SK-N-SH treated with all-trans-retinoic acid at 6 μM for 48 hours (cell line): ENCODE results near the gene BLTP1.

Experiments used
- ATAC-seq: fragments of 200-7000 bp; cut with Tn5 transposase; 3 replicates; pipeline ENCODE4 v1.9.1; 2020; ENCODE audit warnings: mild to moderate bottlenecking, moderate library complexity
- ARNTL ChIP-seq: fragments of 450-650 bp; formaldehyde crosslinking; IDR thresholded peaks from 2 replicates; pipeline ENCODE4 v1.5.0; 2020; ENCODE audit warnings: low read depth, mild to moderate bottlenecking, moderate library complexity, borderline replicate concordance
- BACH2 ChIP-seq: fragments of 250-450 bp; sonication (Bioruptor Pico); IDR thresholded peaks from 2 replicates; pipeline ENCODE4 v1.9.0; 2021; ENCODE audit warnings: mild to moderate bottlenecking, borderline replicate concordance
- CREB5 ChIP-seq: fragments of 250-450 bp; sonication (Bioruptor Pico); IDR thresholded peaks from 2 replicates; pipeline ENCODE4 v1.5.1; 2020; ENCODE audit warnings: low read depth, mild to moderate bottlenecking, moderate library complexity
- CSDC2 ChIP-seq: fragments of 250-450 bp; sonication (Bioruptor Pico); IDR thresholded peaks from 2 replicates; pipeline ENCODE4 v1.5.0; 2020; ENCODE audit warnings: mild to moderate bottlenecking, moderate library complexity
- CSRNP3 ChIP-seq: fragments of 250-450 bp; sonication (Bioruptor Pico); IDR thresholded peaks from 2 replicates; pipeline ENCODE4 v1.5.1; 2021; ENCODE audit warnings: mild to moderate bottlenecking, moderate library complexity
- ESRRG ChIP-seq: fragments of 250-450 bp; sonication (Bioruptor Pico); IDR thresholded peaks from 2 replicates; pipeline ENCODE4 v1.6.1; 2021; ENCODE audit warnings: mild to moderate bottlenecking
- ISL1 ChIP-seq: fragments of 250-450 bp; sonication (Bioruptor Pico); IDR thresholded peaks from 2 replicates; pipeline ENCODE4 v2.1.2; 2022; ENCODE audit warnings: mild to moderate bottlenecking, moderate library complexity
- OSR1 ChIP-seq: fragments of 250-450 bp; sonication (Bioruptor Pico); IDR thresholded peaks from 2 replicates; pipeline ENCODE4 v1.8.0; 2022; ENCODE audit warnings: moderate library complexity, mild to moderate bottlenecking, inconsistent platforms
- PATZ1 ChIP-seq: fragments of 250-450 bp; sonication (Bioruptor Pico); IDR thresholded peaks from 2 replicates; pipeline ENCODE4 v1.8.0; 2020; ENCODE audit warnings: mild to moderate bottlenecking, moderate library complexity, borderline replicate concordance
- POU6F1 ChIP-seq: fragments of 250-450 bp; sonication (Bioruptor Pico); IDR thresholded peaks from 2 replicates; pipeline ENCODE4 v1.8.0; 2021; ENCODE audit warnings: low read depth, mild to moderate bottlenecking, moderate library complexity, borderline replicate concordance
- PPARA ChIP-seq: fragments of 250-450 bp; sonication (Bioruptor Pico); IDR thresholded peaks from 2 replicates; pipeline ENCODE4 v1.5.0; 2020; ENCODE audit warnings: mild to moderate bottlenecking, borderline replicate concordance
- RARB ChIP-seq: fragments of 250-450 bp; sonication (Bioruptor Pico); IDR thresholded peaks from 2 replicates; pipeline ENCODE4 v1.8.0; 2021; ENCODE audit warnings: mild to moderate bottlenecking, moderate library complexity
- TCF4 ChIP-seq: fragments of 250-450 bp; sonication (Bioruptor Pico); IDR thresholded peaks from 2 replicates; pipeline ENCODE4 v1.8.0; 2021; ENCODE audit warnings: mild to moderate bottlenecking, moderate library complexity, borderline replicate concordance
- TSHZ2 ChIP-seq: fragments of 250-450 bp; sonication (Bioruptor Pico); IDR thresholded peaks from 2 replicates; pipeline ENCODE4 v1.5.0; 2020; ENCODE audit warnings: mild to moderate bottlenecking, moderate library complexity
- ZC3H10 ChIP-seq: fragments of 250-450 bp; sonication (Bioruptor Pico); IDR thresholded peaks from 2 replicates; pipeline ENCODE4 v1.5.1; 2021; ENCODE audit warnings: mild to moderate bottlenecking, moderate library complexity
- ZFP3 ChIP-seq: fragments of 250-450 bp; sonication (Bioruptor Pico); IDR thresholded peaks from 2 replicates; pipeline ENCODE4 v1.5.0; 2020; ENCODE audit warnings: mild to moderate bottlenecking, moderate library complexity
- ZFP30 ChIP-seq: fragments of 450-650 bp; formaldehyde crosslinking; IDR thresholded peaks from 2 replicates; pipeline ENCODE4 v1.5.0; 2022; ENCODE audit warnings: mild to moderate bottlenecking, moderate library complexity
- ZNF565 ChIP-seq: fragments of 450-650 bp; formaldehyde crosslinking; conservative IDR thresholded peaks from 2 replicates; pipeline ENCODE4 v1.5.0; 2020; ENCODE audit warnings: low read depth, mild to moderate bottlenecking, moderate library complexity
- ZNF70 ChIP-seq: fragments of 450-650 bp; formaldehyde crosslinking; IDR thresholded peaks from 2 replicates; pipeline ENCODE4 v1.5.0; 2020; ENCODE audit warnings: mild to moderate bottlenecking, moderate library complexity
- ZNF8 ChIP-seq: fragments of 450-650 bp; formaldehyde crosslinking; IDR thresholded peaks from 2 replicates; pipeline ENCODE4 v1.5.0; 2020; ENCODE audit warnings: mild to moderate bottlenecking, moderate library complexity

Gene BLTP1

GRCh38 chr4:122163767-122164166 lies 11.6 kb downstream of the BLTP1 start (continued):
- no peak for TF ChIP-seq TSHZ2 (CRISPR knock-in tag)

- ATAC-seq, result no peak
Measured at GRCh38 chr4:122167369-122167768, 15.2 kb downstream of the BLTP1 start.

GRCh38 chr4:122170775-122171174 lies 18.6 kb downstream of the BLTP1 start:
- ATAC-seq, result no peak
- TF ChIP-seq PATZ1 (CRISPR knock-in tag) (no peak), CSDC2 (CRISPR knock-in tag) (no peak), OSR1 (CRISPR knock-in tag) (no peak), ZFP30 (CRISPR knock-in tag) (no peak), BACH2 (no peak), PPARA (CRISPR knock-in tag) (no peak), ZC3H10 (CRISPR knock-in tag) (no peak), ESRRG (CRISPR knock-in tag) (no peak), CREB5 (CRISPR knock-in tag) (no peak), ISL1 (CRISPR knock-in tag) (no peak), ZNF70 (CRISPR knock-in tag) (no peak), ZFP3 (CRISPR knock-in tag) (no peak), RARB (CRISPR knock-in tag) (no peak), POU6F1 (CRISPR knock-in tag) (no peak), ZNF565 (CRISPR knock-in tag) (no peak), TCF4 (CRISPR knock-in tag) (no peak), CSRNP3 (CRISPR knock-in tag) (no peak), ZNF8 (CRISPR knock-in tag) (no peak), ARNTL (no peak)

More at GRCh38 chr4:122167369-122167768, 15.2 kb downstream of the BLTP1 start:
- TF ChIP-seq OSR1 (CRISPR knock-in tag), result no peak

- no peak for TF ChIP-seq TSHZ2 (CRISPR knock-in tag)
- TF ChIP-seq BACH2, result no peak
- no peak for TF ChIP-seq TCF4 (CRISPR knock-in tag)
- TF ChIP-seq OSR1 (CRISPR knock-in tag), result no peak
- ATAC-seq, result no peak
Measured at GRCh38 chr4:122171323-122171722, 19.2 kb downstream of the BLTP1 start.
